B cell (primary cell): ENCODE results near the gene DLG1. TPM values are rescaled to one million over a fixed set of nuclear protein-coding genes. Genes with fewer than 3 reads are reported as not detected.

Experiments
- ATAC-seq: fragments of 200-7000 bp; cut with Tn5 transposase; one replicate; pipeline ENCODE4 v1.10.0; 2021; ENCODE audit warnings: low read depth, mild to moderate bottlenecking, moderate number of reproducible peaks, moderate library complexity
- CTCF ChIA-PET: fragments of 350-600 bp; sonication (Branson Sonifier 250); formaldehyde crosslinking; loops from one replicate; lab custom pipeline; 2021; ENCODE audit warnings: antibody characterized with exemption, inconsistent platforms; lab: Charles Lee
- POLR2A ChIA-PET: fragments of 350-600 bp; sonication (Branson Sonifier 250); formaldehyde crosslinking; loops from one replicate; lab custom pipeline; 2021; ENCODE audit warnings: antibody characterized with exemption; lab: Charles Lee
- DNase-seq: peaks from one replicate; pipeline ENCODE4 v3.0.0; 2013
- H2AFZ ChIP-seq: 2 replicates; pipeline ENCODE4 v1.6.1; 2012; ENCODE audit warnings: mild to moderate bottlenecking, low read depth, low read length; ENCODE audit not compliant: insufficient read depth, poor library complexity, severe bottlenecking
- H3K27ac ChIP-seq, 2 donors: 1 replicate in 1 of 2; 2 replicates in 1 of 2; pipeline ENCODE4 v1.5.1; 2012 to 2013; ENCODE audit warnings: low read length in 2 of 2, mild to moderate bottlenecking in 2 of 2, moderate library complexity in 1 of 2
- H3K27me3 ChIP-seq, 4 experiments: fragments of 200-600 bp in 1 of 4; sonication (generic) in 1 of 4; replicated peaks in 1 of 4; 1 replicate in 2 of 4; 2 replicates in 2 of 4; pipeline versions ENCODE4 v1.6.1 to v1.7.0; 2013 to 2016; ENCODE audit warnings: low read length in 3 of 4, mild to moderate bottlenecking in 2 of 4, mixed read lengths in 1 of 4, moderate library complexity in 1 of 4; ENCODE audit not compliant: insufficient read depth in 4 of 4, control insufficient read depth in 3 of 4; ENCODE audit errors: control extremely low read depth in 1 of 4
- H3K36me3 ChIP-seq, 2 experiments: replicated peaks in 1 of 2; 1 replicate in 1 of 2; 2 replicates in 1 of 2; pipeline versions ENCODE4 v1.6.1 to v1.7.1; 2013; ENCODE audit warnings: low read length in 1 of 2; ENCODE audit not compliant: insufficient read depth in 2 of 2, control insufficient read depth in 1 of 2; ENCODE audit errors: control extremely low read depth in 1 of 2, extremely low read depth in 1 of 2
- H3K4me1 ChIP-seq, 2 donors: fragments of 200-600 bp in 1 of 2; sonication (generic) in 1 of 2; 1 replicate in 1 of 2; 2 replicates in 1 of 2; pipeline versions ENCODE4 v1.5.1 to v1.6.1; 2013 to 2017; ENCODE audit warnings: low read length in 2 of 2; ENCODE audit not compliant: control insufficient read depth in 2 of 2, insufficient read depth in 2 of 2
- H3K4me2 ChIP-seq: replicated peaks from 2 replicates; pipeline ENCODE3; 2012; ENCODE audit warnings: mild to moderate bottlenecking, low read depth, low read length; ENCODE audit not compliant: poor library complexity, severe bottlenecking
- H3K4me3 ChIP-seq, 5 experiments: fragments of 200-600 bp in 1 of 5; sonication (generic) in 1 of 5; 1 replicate in 3 of 5; 2 replicates in 2 of 5; pipeline versions ENCODE4 v1.5.1 to v1.7.0; 2011 to 2016; ENCODE audit warnings: low read length in 4 of 5, mild to moderate bottlenecking in 4 of 5, low read depth in 2 of 5, control low read depth in 1 of 5, moderate library complexity in 1 of 5; ENCODE audit not compliant: insufficient read depth in 1 of 5; ENCODE audit errors: control extremely low read depth in 1 of 5, extremely low read depth in 1 of 5
- H3K79me2 ChIP-seq: fragments of 200-600 bp; sonication (generic); one replicate; pipeline ENCODE4 v1.6.0; 2016; ENCODE audit warnings: low read length; ENCODE audit not compliant: control insufficient read depth, insufficient read depth
- H3K9ac ChIP-seq: fragments of 200-600 bp; sonication (generic); 2 replicates; pipeline ENCODE4 v1.6.1; 2017; ENCODE audit warnings: mild to moderate bottlenecking, low read length, moderate library complexity
- H3K9me3 ChIP-seq, 3 donors: one replicate each; pipeline versions ENCODE4 v1.6.1 to v1.7.1; 2013; ENCODE audit warnings: low read length in 2 of 3; ENCODE audit not compliant: control insufficient read depth in 2 of 3, insufficient read depth in 1 of 3; ENCODE audit errors: control extremely low read depth in 1 of 3
- H4K20me1 ChIP-seq: 2 replicates; pipeline ENCODE4 v1.6.0; 2012; ENCODE audit warnings: mild to moderate bottlenecking, low read length; ENCODE audit not compliant: insufficient read depth, control insufficient read depth, poor library complexity, severe bottlenecking
- H3K27ac Mint-ChIP-seq: one replicate; pipeline ENCODE4 v1.8.0; 2021; ENCODE audit warnings: mixed read lengths
- H3K27me3 Mint-ChIP-seq: one replicate; pipeline ENCODE4 v1.8.0; 2021; ENCODE audit warnings: mixed read lengths
- H3K4me1 Mint-ChIP-seq: one replicate; pipeline ENCODE4 v1.8.0; 2021; ENCODE audit warnings: mixed read lengths
- H3K4me3 Mint-ChIP-seq: one replicate; pipeline ENCODE4 v1.8.0; 2021; ENCODE audit warnings: mixed read lengths
- H3K9me3 Mint-ChIP-seq: one replicate; pipeline ENCODE4 v1.8.0; 2022; ENCODE audit warnings: mixed read lengths; ENCODE audit not compliant: insufficient read depth
- CTCF ChIP-seq: fragments of 200-600 bp; IDR thresholded peaks from one replicate; pipeline ENCODE4 v1.8.0; 2022; ENCODE audit warnings: antibody characterized with exemption, mild to moderate bottlenecking
- EZH2 ChIP-seq: IDR thresholded peaks from 2 replicates; pipeline ENCODE4 v1.6.1; 2012; ENCODE audit warnings: borderline replicate concordance, low read depth, mild to moderate bottlenecking, moderate library complexity, low read length; ENCODE audit not compliant: insufficient read depth, poor library complexity, severe bottlenecking
- WGBS: methylation state at CpG from one replicate; pipeline ENCODE4 v1.1.5; 2013; ENCODE audit warnings: missing lambda C conversion rate; ENCODE audit not compliant: insufficient coverage; 5-methylcytosine and 5-hydroxymethylcytosine counted together
- intact Hi-C: fragments of 100-400 bp; cut with micrococcal nuclease; formaldehyde crosslinking; loops from one replicate; pipeline ENCODE4 v1.10.0; 2022
- polyA plus RNA-seq: library from polyadenylated mRNA; depleted of rRNA; stranded (reverse); fragments of >200 nt; gene quantifications from 2 replicates; pipeline ENCODE4 v1.2.3, GENCODE V29; 2012
- total RNA-seq, 2 donors: library from RNA; stranded (reverse); fragments of 120-200 nt in 1 of 2; gene quantifications; 1 replicate in 1 of 2; 2 replicates in 1 of 2; pipeline versions ENCODE4 v1.2.3 to v1.2.4, GENCODE V29; 2013 to 2022

The DLG1 gene
- total and polyA plus RNA-seq, 2 donors (not counting 1 experiment from before 2014, with no cell fraction given): 23.4 to 114 TPM

- Mint-ChIP-seq H3K27me3 (no peaks in the 10 kb centered on the region), H3K9me3 (no peaks in the 10 kb centered on the region), H3K4me3 (no peak overlapping the region), H3K4me1 (no peaks in the 10 kb centered on the region), H3K27ac (no peak overlapping the region)
- TF ChIP-seq CTCF: no peak
- no peak for TF ChIP-seq EZH2
- Histone ChIP-seq H3K4me1 (no peaks in the 10 kb centered on the region), H4K20me1 (no peaks in the 10 kb centered on the region), H3K4me2 (no peak overlapping the region), H3K79me2 (no peaks in the 10 kb centered on the region), H3K9ac (no peak overlapping the region), H2AFZ (no peak overlapping the region), H3K4me3 (no peak overlapping the region), H3K27me3 (no peaks in the 10 kb centered on the region), H3K9me3 (no peaks in the 10 kb centered on the region), H3K36me3 (peaks cover 9 to 16% of the 10 kb centered on the region in 2 experiments), H3K27ac (no peak overlapping the region)
- DNase-seq (no peak), ATAC-seq (no peak)
- CTCF ChIA-PET: no interaction called here
- WGBS: no CpG with 5 or more reads among the region's 1 CpG
- POLR2A ChIA-PET: no interaction called here
- intact Hi-C loops: no loop called here
Measured at GRCh38 chr3:197104738-197105137, 193.7 kb downstream of the DLG1 start.

GRCh38 chr3:197103766-197104165 is 194.6 kb downstream of the DLG1 start:
- no peak for TF ChIP-seq CTCF
- TF ChIP-seq EZH2: no peak
- H3K27ac ChIP-seq: no peak overlapping the region
- ATAC-seq: no peak
- no peak overlapping the region for H3K4me2 ChIP-seq
- H3K36me3 ChIP-seq: peaks cover 8 to 9% of the 10 kb centered on the region in 2 experiments
- H3K4me3 Mint-ChIP-seq: no peak overlapping the region
- H3K27ac Mint-ChIP-seq: no peak overlapping the region
- WGBS: no CpG with 5 or more reads among the region's 1 CpG
- H3K4me3 ChIP-seq: no peak overlapping the region
- no peaks in the 10 kb centered on the region for H3K27me3 Mint-ChIP-seq
- no peaks in the 10 kb centered on the region for H3K9me3 ChIP-seq
- CTCF ChIA-PET: no interaction called here
- no peaks in the 10 kb centered on the region for H3K79me2 ChIP-seq
- intact Hi-C loops: no loop called here
- no peaks in the 10 kb centered on the region for H4K20me1 ChIP-seq
- POLR2A ChIA-PET: no interaction called here
- H3K4me1 ChIP-seq: no peaks in the 10 kb centered on the region
- no peaks in the 10 kb centered on the region for H3K9me3 Mint-ChIP-seq
- H3K4me1 Mint-ChIP-seq: no peaks in the 10 kb centered on the region
- DNase-seq: no peak
- no peak overlapping the region for H3K9ac ChIP-seq
- no peak overlapping the region for H2AFZ ChIP-seq
- H3K27me3 ChIP-seq: no peaks in the 10 kb centered on the region
